ENCODE results near the gene ADAMTS6.
"Not testable (repeated sequence)": the region's sequence is repeated elsewhere in the genome, so short reads cannot be mapped to it uniquely, and the experiment has no call there.

ADAMTS6 gene

GRCh38 chr5:65462139-65462705 is 19.5 kb downstream of the ADAMTS6 start:
- DNase-seq, result no peak

- no peak for DNase-seq
These were observed 20.2 kb downstream of the ADAMTS6 start for GRCh38 chr5:65461490-65461889.

- no peak for DNase-seq
These were observed 21.7 kb downstream of the ADAMTS6 start for GRCh38 chr5:65459995-65460394.

GRCh38 chr5:65455064-65455463 is 26.7 kb downstream of the ADAMTS6 start:
- no peak for DNase-seq

DNA sequence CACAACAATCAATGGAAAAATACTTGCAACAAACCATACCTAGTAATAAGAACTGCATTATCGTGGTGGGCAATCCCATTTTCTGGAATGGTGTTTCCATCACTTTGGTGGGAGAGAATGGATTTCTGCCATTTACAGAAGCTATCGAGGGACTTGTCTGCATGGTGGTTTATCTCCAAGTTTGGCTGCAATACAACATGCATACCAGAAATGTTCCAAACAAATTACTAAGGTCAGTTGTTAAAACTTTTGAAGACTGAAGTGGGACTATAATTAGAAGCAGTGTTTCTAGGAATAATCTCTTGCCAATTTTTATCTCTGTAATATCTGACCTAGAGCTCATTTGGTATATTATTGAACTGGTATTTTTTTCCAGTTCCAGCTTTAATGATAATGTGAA is 30.3 kb downstream of the ADAMTS6 start:
- no peak for DNase-seq

GRCh38 chr5:65446682-65447081 is 35.0 kb downstream of the ADAMTS6 start:
- no peak for DNase-seq

GRCh38 chr5:65441800-65442199 is 39.9 kb downstream of the ADAMTS6 start:
- no peak for DNase-seq

DNA sequence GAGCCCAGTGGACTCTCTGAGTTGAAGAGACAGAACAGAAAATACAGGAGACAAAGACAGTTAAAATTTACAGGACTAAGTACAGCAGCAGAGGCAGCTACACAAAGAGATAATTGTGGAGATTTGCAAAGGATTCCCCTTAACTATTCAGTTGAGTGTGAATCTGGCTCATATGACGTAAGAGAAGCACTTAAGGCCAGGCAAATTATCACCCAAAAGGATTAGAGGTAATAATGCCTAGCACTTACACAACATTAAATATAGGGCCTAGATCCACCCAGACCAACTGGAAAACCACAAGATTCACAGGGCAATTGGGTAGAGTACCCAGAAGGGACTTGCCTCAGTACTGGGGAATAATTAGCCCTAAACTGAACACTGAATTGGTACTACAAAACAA is 41.3 kb downstream of the ADAMTS6 start:
- no peak for DNase-seq

DNA sequence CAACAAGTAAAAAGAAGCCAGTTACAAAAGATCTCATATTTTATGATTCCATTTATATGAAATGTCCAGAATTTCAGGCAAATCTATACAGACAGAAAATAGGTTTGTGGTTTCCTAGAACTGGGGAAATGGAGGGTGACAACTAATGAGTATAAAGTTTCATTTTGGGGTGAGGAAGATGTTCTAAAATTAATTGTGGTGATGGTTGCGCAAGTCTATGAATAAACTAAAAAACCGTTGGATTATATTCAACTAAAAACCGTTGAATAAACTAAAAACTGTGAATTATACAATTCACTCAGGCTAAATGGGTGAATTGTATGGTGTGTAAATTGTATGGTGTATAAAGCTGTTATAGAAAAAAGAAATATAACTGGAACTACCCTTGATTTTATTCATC is 47.6 kb downstream of the ADAMTS6 start:
- no peak for DNase-seq

- DNase-seq, result no peak
These were observed 55.1 kb downstream of the ADAMTS6 start for GRCh38 chr5:65426656-65427055.

GRCh38 chr5:65423623-65424022 is 58.1 kb downstream of the ADAMTS6 start:
- DNase-seq, result no peak

- DNase-seq, result no peak
These were observed 63.1 kb downstream of the ADAMTS6 start for GRCh38 chr5:65418661-65419060.

- DNase-seq, result no peak
These were observed 67.9 kb downstream of the ADAMTS6 start for GRCh38 chr5:65413822-65414221.

DNA sequence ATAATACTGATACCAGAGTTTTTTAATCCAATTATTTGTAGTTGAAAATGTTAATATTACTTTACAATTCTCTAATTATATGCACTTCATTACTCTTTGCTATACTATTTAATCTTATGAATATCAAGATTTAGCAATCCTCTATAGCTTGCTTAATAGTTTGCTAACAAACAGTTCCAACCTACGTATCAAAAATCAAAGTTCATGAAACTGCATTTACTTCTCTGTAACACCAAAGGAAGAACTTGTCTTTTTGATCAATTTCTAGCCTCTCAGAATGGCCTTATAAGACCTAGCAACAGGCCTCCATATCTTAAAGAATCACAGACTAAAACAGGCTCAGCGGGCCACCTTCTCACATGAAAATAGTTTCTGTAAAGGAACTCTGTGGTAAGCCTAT is 68.9 kb downstream of the ADAMTS6 start:
- no peak for DNase-seq

GRCh38 chr5:65411356-65411755 is 70.4 kb downstream of the ADAMTS6 start:
- DNase-seq, result no peak

- DNase-seq, result no peak
These were observed 86.1 kb downstream of the ADAMTS6 start for GRCh38 chr5:65395526-65396155.

DNA sequence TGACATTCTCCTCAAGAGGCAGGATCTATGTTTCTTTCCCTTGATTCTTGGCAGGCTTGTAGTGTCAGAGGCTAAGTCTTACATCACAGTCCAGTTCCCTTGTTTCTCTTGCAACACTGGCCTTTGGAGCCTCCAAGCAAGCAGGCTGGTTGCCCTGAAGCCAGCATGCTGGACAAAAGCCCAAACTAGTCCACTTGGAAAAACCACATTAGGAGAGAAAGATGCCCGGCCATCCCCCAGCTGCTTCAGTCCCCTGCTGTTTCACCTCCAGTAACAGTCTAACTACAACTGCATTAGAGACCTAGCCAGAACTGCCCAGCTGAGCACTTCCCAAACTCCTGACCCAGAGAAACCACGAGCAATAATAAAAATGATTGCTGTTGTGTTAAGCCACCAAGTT is 87.6 kb downstream of the ADAMTS6 start:
- no peak for DNase-seq

DNA sequence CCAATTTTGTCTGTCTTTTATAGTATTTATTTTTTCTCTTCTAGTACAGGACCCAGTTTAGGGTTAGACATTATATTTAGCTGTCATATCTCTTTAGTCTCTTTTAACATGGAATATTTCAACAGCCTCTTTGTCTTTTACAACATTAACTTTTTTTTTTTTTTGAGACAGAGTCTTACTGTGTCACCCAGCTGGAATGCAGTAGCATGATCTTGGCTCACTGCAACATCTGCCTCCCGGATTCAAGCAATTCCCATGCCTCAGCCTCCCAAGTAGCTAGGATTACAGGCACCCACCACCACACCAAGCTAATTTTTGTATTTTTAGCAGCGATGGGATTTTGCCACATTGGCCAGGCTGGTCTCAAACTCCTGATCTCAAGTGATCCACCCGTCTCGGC is 90.1 kb downstream of the ADAMTS6 start:
- DNase-seq, result no peak

- DNase-seq, result no peak
These were observed 91.5 kb downstream of the ADAMTS6 start for GRCh38 chr5:65390208-65390607.

- no peak for DNase-seq
These were observed 97.9 kb downstream of the ADAMTS6 start for GRCh38 chr5:65383859-65384258.

GRCh38 chr5:65382582-65382981 is 99.1 kb downstream of the ADAMTS6 start:
- DNase-seq, result no peak

GRCh38 chr5:65370505-65370904 is 111.2 kb downstream of the ADAMTS6 start:
- not testable (repeated sequence) for DNase-seq

GRCh38 chr5:65366655-65367054 is 115.1 kb downstream of the ADAMTS6 start:
- DNase-seq, result no peak

- no peak for DNase-seq
These were observed 116.8 kb downstream of the ADAMTS6 start for GRCh38 chr5:65364907-65365306.

DNA sequence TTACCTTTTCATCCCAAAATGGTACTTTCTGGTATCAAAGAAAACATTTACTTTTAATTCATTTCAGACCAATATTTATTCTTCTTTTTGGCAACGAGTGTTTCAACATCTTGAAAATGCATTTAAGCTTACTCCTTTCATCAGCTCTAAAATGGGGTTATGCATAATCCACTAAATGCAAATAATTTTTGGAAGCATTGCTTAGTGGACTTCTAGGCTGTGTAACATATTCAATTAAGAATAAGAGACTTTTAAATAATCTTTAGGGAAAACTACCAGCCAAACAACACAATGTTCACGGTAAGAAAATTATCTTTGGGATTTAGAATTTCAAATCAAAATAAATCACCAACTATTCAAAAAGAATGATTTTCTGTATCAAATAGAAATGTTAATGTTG is 118.2 kb downstream of the ADAMTS6 start:
- DNase-seq, result no peak
